Retinal pigment epithelial cell (primary cell): ENCODE measurements around the gene KBTBD12.
"Not testable (repeated sequence)": the region's sequence is repeated elsewhere in the genome, so short reads cannot be mapped to it uniquely, and the experiment has no call there.

Experiments used
- DNase-seq: peaks from one replicate; pipeline ENCODE4 v3.0.0-alpha.2; 2010; ENCODE audit warnings: low read depth
- H3K4me3 ChIP-seq: 2 replicates; pipeline ENCODE4 v1.5.1; 2011; ENCODE audit warnings: mild to moderate bottlenecking, low read length, control low read depth, moderate library complexity
- TF ChIP-seq, protein P1 (sequence below): conservative IDR thresholded peaks from 2 replicates; pipeline ENCODE4 v1.5.1; 2011; ENCODE audit warnings: low read depth, low read length, control low read depth, inconsistent platforms

The KBTBD12 gene

DNA sequence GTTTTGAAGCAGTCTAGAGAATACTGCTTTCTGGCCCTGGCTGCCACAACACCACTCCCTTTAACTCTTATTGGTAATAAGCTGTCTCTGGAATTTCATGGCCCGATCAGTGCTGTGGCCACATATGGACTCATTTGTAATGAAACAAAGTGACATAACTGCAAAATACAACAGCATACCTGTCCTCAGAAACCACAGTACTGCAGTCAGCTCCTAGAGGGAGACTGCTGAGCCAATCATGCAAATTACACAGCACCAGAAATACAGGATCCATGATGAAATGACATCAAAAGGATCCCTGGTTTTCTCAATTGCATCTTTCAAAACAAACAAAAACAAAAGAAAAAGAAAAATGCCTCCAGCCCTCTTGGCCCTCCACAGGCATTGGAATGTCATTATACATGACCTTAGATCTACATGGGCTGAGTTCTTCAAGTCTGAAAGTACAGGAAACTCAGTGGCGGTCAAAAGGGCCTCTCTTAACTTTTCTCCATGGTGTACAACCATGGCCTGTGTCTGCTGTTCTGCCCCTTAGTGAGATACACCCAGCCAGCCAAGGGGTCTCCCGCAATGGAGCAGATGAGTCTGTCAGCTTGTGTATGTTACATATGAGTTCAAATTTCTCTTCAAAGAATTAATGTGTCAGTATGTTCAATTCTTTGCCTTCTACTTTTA, 24.9 kb upstream of the KBTBD12 start:
- no peak overlapping the region for H3K4me3 ChIP-seq
- TF ChIP-seq, protein P1, sequence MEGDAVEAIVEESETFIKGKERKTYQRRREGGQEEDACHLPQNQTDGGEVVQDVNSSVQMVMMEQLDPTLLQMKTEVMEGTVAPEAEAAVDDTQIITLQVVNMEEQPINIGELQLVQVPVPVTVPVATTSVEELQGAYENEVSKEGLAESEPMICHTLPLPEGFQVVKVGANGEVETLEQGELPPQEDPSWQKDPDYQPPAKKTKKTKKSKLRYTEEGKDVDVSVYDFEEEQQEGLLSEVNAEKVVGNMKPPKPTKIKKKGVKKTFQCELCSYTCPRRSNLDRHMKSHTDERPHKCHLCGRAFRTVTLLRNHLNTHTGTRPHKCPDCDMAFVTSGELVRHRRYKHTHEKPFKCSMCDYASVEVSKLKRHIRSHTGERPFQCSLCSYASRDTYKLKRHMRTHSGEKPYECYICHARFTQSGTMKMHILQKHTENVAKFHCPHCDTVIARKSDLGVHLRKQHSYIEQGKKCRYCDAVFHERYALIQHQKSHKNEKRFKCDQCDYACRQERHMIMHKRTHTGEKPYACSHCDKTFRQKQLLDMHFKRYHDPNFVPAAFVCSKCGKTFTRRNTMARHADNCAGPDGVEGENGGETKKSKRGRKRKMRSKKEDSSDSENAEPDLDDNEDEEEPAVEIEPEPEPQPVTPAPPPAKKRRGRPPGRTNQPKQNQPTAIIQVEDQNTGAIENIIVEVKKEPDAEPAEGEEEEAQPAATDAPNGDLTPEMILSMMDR, result no peak
- DNase-seq, result no peak

DNA sequence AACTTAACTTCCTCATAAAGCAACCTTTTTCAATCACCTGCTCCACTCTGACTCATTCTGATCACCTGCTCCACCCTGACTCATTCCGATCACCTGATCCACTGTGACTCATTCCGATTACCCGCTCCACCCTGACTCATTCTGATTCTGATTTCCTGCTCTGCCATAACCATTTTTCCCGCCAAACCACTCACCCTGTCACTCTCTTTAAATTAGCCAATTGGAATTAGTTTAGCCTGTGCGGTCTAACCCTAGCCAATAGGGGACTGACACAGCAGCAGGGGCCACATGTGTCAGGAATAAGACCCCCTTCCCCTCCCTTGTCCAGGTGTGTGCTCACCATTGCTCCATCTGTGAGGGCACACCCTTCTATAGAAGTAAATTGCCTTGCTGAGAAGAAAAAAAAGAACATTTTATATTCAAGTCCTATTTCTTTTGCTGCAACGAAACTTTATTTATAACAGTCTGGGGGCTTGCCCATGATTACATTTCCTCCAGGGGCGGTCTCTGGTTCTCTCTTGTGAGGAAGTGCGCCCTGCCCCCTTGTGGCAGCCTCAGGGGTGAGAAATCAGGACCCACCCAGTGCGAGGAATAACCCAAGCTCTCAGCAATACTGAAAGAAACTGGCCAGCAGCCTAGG, 24.3 kb upstream of the KBTBD12 start:
- not testable (repeated sequence) for H3K4me3 ChIP-seq, DNase-seq

DNA sequence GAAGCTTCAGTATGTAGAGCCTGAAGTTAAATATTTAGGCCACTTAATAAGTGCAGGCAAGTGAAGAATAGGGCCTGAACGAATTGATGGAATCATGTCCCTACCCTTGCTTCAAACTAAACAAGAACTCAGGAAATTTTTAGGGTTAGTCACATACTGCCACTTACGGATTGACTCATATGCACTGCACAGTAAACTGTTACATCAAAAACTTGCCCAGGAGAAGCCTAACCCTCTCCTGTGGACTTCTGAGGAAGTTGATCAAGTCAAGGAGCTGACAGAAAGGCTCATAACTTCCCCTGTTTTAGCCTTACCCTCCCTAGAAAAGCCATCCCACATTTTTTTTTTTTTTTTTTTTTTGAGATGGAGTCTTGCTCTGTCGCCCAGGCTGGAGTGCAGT, 20.6 kb upstream of the KBTBD12 start:
- no peak overlapping the region for H3K4me3 ChIP-seq
- TF ChIP-seq, protein P1, result no peak
- DNase-seq, result no peak

DNA sequence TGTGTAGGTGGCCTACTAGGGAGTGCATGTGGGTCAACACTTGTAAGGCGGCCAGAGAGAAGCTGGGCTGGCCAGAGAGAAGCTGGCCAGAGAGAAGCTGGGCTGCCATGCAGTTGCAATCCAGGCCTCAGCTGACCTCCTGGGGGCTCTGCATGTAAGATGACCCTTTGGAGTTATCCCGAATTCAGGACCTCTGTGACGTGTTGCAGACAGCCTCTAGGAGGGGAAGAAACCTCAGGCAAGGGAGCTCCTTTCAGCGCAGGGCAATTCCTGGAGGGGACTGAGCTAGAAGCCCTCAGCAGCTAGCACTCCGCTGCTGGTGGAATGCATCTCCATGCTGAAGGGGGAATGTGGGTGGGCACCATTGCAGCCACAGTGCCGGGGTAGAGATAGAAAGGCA, 15.8 kb upstream of the KBTBD12 start:
- TF ChIP-seq, protein P1, result no peak
- DNase-seq, result no peak

DNA sequence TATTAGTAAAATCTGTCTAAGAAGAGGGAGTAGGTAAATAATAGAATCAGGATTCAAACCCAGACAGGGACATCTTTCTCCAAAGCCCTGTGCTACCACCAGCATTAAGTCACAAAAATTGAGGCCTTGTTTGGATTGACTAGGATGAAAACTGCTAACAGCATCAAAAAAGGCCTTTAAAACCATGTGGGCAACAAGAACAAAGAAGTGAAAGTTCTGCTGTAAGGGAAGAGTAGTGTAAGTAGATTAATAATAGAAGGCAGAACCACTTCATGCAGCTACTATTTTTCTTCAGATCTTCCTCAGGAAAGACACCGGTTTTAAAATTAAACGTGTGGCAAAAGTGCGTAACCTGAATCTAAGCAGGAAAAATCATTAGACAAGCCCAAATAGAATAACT, 15.3 kb upstream of the KBTBD12 start:
- DNase-seq, result no peak
- TF ChIP-seq, protein P1, result no peak
- H3K4me3 ChIP-seq, result no peak overlapping the region

More for the DNA sequence above, 15.8 kb upstream of the KBTBD12 start:
- no peak overlapping the region for H3K4me3 ChIP-seq

DNA sequence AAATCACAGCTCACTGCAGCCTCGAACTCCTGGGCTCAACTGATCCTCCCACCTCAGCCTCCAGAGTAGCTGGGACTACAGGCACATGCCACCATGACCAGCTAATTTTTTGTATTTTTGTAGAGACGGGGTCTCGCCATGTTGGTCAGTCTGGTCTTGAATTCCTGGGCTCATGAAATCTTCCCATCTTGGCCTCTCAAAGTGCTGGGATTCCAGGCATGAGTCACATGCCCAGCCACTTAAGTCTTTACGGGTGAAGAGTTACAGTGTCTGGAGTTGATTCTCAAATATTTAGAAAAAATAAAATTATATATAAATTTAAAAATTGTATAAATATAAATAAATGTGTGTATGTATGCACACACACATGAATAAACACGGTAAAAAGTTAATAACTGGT, 14.5 kb upstream of the KBTBD12 start:
- no peak for DNase-seq
- TF ChIP-seq, protein P1, result no peak
- no peak overlapping the region for H3K4me3 ChIP-seq

DNA sequence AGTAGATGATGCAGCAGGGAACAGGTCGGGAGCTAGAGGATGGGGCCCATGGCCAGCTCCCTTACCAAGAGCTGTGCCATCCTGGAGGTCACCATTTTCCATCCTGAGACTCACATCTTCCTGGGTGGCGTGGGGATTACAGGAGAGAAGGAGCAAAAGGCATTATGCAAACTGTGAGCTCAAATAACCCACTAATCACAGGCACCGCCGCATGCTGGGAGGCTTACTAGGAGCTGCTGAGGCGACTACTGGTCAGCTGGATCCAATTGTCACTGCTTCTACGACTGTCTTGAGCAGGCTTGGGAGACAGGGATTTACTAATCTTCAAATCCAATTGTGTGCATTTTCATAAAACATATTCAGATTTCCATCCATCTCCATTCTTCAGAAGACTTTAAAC, 12.5 kb upstream of the KBTBD12 start:
- no peak for DNase-seq
- no peak overlapping the region for H3K4me3 ChIP-seq
- TF ChIP-seq, protein P1, result no peak
